DMS153 treated with DMSO at 0.1 percent for 48 hours (cell line): ENCODE results near the gene DOK5.

Experiments used
- DNase-seq: peaks from one replicate; lab custom pipeline; 2025; ENCODE audit not compliant: unreplicated experiment; lab: John Stamatoyannopoulos, UW

DOK5 gene

DNA sequence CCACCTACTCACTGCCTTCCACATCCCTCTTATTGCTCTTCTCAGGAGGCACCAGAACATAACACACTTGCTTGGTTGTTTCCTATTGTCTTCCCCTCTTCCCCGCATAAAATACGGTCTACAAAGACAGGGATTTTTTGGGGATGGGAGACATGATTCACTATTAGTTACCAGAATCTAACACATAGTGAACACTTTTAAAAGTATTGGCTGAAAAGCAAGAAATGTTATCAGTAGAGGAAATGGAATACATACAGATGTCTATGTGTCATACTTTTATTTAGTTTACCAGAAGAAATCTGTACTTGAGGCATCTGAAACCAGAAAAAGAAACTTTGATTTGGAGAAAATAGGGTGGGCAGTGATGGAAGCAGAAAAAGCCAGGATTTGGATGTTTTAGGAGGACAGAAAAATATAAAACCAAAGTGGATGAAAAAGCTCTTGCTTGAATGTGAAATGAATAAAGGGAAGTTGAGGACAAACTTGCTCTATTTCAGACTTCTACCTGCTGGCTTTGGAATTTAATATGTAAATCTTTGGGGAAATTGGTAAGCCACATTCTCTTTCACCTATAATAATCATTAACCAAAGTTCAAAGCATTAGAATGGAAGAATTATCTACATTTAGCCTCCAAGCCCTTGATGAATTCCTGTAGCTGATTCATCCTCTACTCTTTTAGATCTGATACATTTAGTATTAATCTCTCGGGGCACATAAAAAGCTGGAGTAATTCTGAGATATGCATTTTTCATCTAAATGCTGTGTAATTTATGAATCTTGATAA, 82.6 kb downstream of the DOK5 start:
- no peak for DNase-seq

DNA sequence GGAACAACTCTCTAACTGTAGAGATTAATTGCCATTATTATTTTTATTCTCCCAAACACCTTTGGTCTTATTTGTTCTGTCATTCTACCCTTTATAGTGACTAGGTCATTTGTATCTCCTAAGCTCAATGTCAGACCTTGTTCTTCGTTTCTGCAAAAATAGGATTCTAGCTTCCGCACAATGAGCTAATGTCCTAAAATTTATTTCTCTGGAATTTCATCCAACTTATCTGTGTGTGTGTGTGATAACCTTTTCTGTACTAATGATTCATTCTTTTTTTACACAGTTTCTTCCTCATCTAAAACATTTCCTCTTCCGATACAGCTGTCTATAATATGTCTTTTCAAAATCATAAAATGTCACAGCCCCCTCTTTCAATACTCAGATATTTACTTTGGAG, 84.5 kb downstream of the DOK5 start:
- no peak for DNase-seq

DNA sequence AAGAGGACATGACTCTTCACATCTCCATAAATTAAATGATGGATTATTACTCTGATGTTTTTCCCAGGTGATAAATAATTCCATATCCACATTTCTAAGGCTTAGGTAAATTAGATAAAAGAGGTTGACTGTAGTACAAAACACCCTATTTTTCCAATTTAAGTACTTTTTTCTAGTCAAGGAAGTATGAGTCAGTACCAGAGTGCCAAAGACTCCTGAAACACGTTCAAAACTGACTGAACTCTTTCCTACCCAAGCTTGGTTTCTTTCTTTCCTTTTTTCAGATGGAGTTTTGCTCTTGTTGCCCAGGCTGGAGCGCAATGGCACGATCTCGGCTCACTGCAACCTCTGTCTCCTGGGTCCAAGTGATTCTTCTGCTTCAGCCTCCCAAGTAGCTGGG, 85.0 kb downstream of the DOK5 start:
- DNase-seq, result no peak

DNA sequence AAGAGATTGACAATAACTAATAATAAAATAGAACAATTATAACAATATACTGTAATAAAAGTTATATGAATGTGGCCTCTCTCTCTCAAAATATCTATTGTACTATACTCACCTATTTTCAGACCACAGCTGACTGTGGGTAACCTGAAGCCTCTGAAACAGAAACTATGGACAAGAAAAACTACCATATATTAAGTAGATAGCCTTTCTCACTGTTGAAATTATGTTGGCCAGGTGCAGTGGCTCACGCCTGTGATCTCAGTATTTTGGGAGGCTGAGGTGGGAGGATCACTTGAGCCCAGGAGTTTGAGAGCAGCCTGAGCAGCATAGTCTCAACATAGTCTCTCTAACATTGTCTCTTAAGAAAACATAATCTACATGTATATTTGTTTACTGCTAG, 89.9 kb downstream of the DOK5 start:
- no peak for DNase-seq

DNA sequence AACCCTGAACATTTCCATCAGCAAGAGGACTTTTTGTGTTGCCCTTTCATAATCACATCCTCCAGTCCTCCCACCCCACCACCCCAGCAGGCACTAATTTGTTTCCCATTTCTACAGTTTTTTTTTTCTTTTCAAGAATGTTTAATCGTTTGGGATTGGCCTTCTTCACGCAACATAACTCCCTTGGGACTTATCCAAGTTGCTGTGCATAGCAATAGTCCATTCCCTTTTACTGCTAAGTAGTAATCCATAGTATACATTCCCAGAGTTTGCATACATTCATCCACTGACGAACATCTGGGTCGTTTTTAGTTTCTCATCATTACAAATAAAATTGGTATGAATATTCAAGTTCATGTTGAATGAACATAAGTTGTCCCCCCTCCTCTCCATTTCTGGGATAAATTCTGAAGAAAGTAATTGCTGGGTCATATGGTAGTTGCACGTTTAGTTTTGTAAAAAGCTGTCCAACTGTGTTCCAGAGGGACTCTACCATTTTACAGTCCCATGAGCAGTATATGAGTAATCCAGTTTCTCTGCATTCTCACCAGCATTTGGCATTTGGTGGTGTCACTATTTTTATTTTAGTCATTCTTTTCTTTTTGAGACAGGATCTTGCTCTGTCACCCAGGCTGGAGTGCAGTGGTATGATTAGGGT, 90.8 kb downstream of the DOK5 start:
- DNase-seq, result no peak

DNA sequence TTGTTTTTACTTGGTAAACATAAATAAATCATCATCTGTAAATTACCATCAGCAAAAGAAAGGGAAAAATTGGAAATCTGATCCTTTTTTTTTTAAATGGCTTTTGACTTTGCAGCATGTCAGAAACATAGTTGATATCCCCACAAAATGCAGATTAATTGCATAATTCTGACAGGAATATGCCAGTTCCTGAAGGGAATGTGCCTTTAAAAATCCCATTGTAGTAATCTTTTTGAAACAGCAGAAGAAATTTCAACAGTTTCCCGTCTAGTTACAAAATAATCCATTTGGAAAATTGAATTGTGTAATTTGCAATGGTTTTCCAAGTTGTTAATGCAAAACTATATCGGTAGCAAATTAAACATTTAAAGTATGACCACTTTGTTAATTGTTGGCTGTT, 95.2 kb downstream of the DOK5 start:
- no peak for DNase-seq

DNA sequence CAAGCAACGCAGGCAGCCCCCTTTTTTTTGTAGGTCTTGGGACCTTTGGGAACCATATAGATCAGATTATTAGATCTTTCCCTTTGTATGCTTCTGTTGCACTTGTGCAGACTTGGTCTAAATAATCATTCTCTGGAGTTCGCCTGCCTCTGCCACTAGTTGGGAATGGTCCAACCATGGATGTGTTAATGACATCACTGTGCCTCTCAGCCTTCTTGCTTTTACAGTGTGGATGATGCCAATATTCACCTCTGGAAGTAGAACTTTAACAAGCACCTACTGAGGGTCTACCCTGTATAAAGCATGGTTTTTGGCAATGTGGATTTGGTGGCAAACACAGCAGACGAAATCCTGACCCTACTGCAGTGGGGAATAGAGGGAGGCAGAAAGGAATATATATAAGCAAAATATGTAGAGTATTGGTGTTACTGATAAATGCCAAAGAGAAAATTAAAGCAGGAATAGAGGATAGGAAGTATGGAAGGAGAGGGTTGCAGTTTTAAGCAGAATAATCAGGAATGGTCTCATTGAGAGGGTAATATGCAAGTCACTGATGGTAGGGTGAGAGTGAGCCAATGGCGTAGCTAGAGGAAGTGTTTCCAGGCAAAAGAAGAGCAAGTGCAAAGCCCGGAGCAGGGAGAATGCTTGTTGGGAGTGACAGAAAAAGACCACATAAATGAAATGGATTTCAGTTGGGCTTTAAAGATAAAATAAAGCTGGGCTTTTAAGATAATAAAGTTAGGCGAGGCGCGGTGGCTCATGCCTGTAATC, 97.5 kb downstream of the DOK5 start:
- no peak for DNase-seq

DNA sequence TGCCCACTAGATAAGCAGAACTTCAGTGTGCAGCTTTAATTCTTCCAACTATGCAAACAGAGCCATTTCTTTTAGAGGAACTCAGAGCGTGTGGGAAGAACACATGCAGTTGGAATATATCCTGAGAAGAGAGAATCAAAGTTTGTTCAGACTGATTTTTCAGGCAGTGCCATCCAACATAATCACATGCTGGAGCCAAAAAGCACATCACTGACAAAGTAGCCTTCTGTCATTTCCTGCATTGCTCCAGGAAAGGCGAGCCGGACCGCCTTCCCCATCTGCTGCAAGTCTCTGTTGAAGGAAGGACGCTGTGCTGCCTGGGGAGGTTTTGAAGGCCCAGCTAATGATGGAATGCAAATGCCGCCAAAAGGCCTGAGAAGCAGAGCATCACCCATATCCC, 98.4 kb downstream of the DOK5 start:
- no peak for DNase-seq

DNA sequence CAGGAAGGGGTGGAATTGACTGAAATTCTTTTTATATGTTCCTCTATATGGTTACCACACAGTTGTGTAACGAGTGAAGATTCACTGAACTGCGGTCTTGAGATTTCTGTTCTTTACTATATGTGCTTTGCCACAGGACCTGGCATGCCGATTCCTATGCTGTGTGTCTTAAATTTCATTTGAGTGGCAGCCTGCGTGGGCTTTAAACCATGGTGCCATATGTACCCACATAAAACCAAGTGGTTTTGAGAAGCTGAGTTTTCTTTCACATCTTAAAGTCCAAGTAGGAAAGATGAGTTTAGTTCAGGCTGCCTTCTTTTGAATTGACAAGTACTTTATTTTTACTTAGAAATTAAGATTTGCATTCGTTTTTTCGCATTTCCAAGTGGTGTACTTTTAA, 101.1 kb downstream of the DOK5 start:
- DNase-seq, result no peak

DNA sequence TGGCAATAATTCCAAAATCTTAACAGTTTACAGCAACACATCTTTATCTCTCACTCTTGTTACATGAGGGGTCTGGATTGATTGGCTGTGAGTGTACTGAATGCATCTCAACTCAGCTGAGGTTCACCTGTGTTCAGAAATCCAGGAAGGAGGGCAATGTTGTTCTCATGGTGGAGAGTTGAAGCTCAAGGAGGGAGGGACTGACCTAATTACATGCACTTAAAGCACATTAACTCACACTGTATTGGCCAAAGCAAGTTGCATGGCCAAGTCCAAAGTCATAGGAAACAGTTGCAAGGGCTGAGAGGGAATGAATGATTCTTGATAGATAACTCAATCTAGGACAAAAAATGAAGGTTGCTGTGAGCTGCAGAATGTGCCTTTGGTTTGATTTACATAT, 102.2 kb downstream of the DOK5 start:
- DNase-seq, result no peak

DNA sequence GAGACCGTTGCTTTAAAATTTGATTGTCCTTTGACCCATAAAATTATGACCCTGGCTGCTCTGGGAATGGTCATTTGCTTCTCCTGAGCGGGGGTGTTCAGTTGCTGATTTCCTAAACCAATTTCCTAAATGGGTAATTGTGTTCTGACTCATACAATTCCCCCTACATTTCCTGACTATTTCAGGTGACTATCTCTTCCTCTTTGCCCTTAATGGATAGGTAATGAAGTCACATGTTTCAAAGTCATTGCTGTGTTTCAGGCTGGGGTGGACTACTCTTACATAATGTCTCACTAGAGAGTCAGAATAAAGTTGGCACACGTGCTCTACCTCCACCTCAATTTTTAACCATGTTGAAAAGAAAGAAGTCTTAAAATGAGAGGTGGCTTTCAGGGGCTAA, 109.8 kb downstream of the DOK5 start:
- no peak for DNase-seq

DNA sequence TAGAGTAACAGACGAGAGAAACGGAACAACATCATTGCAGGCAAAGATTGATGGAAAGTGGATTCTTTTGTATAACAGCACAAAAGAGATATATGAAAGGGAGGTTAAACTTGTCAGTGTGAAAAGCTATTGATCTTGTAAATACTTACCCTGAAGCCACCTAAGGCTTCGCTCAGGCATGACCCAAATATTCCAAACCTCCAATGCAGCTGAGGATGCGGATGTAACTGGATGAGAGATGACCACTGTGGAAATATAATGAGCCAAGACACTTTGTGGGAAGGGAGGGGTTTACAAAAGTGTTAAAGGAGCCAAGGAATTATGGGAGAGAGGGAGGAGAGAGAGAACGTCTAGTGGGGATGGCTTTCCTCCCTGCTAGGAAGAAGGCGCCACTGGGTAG, 112.0 kb downstream of the DOK5 start:
- no peak for DNase-seq

DNA sequence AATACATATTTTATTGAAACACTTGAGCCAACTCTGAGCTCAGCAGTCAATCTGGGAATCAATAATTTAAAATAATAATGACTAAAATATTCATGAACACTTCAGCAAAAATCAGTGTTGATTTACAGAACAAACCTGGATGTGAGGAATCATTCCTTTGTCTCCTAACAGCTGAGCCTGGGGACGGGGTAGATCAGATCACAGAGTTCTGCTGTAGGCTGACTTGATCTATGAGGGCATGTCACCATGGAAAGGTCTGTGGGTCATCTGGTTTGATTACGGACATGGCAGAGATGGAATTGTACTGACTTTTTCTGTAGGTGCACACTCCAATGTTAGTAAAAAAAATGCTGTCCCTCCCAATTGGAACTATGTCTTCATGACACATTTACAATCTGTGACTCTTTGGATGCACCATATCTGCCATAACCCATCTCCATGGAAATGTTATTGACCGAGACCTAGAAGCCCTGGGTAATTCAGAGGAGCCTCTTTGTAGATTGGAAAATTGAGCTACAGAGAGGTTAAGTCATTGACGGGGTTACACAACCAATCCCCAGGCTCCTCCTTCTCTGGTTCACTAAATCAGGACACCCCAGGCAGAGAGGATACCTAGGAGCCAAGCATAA, 114.1 kb downstream of the DOK5 start:
- no peak for DNase-seq

DNA sequence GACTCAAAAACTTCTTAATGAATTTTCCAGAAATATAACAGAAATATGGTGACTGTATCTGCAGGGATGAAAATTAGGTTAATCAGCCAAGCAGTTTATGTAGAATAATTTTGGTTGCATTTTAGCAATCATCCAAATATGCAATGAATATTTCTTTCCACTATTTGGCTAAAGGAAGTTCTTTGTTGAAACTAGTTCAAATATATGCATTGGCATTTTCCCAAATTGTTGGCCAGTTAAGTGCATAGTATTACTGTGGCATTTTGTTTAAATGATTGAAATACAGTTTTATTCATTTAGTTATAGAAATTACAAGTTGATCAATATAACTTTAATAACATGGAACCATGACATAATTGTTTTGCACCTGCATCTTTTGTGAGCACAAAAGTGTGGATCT, 115.5 kb downstream of the DOK5 start:
- DNase-seq, result no peak

DNA sequence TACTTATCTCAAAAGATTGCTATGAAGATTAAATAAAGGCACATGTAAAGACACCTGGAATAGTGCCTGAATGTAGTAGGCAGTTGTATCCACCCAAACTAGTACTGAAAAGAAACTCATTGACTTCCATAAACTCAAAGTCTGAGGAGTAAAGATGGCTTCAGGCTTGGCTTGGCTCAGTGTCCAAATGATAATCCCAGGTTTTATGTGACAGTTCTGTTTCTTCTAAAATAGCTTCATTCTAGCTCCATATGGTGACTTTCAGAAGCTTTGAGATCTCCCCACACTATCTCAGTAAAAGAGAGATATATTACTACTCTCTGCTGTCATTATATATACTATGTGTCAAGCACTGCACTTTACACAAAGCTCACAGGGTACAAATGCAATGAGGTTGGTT, 121.3 kb downstream of the DOK5 start:
- no peak for DNase-seq

DNA sequence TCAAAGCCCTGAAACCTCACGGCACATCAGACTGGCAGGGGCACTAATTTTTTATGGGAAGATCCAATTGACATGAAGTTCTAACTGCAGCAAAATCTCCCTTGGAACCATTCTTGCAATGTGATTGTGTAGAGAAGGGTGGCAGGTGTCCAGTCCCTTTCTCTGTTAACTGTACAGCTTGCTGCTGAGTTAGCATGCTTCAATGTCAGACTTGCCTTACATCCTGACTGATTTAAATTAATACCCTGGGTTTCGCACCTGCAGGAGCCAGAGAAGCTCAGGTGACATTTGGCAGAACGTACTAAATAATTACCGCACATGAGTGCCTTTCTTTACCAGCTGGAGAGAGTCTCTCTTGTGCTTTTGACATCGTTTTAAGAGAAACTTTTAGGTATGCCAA, 123.0 kb downstream of the DOK5 start:
- DNase-seq, result no peak

DNA sequence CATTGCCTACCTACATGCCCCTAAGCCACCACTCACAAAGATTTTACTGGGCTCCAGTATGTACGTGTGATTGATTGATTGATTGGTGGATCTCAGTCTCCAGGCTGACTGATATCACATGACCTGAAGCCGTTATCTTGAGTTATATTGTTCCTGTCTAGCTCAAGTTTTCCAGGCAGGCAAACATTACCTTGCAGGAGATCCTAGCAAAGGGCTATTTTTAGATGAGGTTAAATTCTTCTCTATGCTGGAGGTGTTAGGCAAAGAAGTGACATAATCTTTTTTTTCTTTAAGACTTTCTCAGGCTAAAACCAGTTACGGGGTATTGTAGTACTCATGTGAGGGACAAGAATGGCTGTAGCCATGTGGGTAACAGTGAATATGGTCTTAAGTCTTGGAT, 125.2 kb downstream of the DOK5 start:
- DNase-seq, result no peak

DNA sequence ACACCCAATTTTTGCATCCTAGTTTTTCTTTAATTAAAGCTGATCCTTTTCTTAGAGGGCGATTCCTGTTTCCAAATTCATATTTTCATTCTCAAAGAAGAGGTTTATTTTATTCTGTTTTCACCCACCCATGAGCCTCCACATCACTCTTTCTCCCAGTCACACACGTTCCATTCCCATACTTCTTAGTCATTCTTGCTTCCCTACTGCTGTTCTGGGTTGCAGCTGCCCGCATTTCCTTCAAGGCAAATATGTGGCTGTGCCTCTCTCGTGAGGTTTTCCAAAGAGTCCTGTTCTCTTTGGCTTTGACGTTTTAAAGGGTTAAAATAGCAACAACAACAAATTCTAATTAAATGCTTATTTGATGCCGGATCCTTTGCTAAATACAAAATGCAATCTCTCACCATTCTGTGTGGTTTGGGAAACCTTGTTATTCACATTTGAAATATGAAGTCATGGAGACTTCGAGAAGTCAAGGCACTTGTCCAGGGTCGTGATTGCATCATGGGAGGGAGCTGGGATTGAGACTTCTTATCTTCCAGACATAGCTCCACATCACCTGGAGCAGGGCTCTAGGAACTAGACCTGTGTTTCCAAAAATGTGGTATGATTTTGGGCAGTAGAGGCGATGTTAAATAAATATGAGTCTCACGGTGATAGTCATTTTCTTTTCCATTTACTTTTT, 126.6 kb downstream of the DOK5 start:
- DNase-seq, result no peak

DNA sequence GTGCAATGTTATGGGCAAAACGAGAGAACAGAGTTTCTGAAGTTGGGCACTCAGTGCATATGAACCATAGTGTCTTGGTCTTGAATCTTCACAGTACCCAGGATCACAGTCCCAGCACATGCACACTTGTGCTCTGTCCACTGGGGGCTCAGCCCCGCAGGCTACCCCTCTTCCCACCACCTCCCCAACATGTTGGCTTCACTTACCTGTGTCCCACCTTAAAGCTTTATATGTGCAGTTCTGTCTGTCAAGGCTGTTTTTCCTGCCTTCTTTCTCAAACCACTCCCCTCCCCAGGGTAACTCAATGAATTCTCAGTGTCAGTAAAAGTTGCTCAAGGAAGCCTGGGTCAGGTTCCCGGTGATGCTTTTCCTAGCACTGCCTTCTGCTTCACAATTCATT, 129.9 kb downstream of the DOK5 start:
- DNase-seq, result no peak

DNA sequence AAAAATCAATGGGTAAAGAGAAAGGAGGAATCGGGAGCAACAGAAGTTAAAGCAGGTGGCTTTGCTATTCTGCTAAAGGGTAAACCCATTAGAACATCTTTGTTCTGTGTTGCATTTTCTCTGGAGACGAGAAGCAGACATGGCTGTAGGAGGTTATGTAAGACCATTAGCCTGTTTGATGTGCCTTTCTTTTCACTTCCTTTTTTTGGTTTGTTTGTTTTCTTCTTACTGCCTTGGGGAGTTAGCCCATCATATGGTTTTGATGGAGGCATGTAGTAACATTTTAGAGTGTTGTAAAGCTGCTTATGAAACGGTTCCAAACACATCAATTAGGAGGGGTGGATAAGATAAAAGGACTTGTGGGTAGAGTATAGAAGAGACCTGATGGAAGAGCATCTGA, 131.0 kb downstream of the DOK5 start:
- DNase-seq, result no peak

DNA sequence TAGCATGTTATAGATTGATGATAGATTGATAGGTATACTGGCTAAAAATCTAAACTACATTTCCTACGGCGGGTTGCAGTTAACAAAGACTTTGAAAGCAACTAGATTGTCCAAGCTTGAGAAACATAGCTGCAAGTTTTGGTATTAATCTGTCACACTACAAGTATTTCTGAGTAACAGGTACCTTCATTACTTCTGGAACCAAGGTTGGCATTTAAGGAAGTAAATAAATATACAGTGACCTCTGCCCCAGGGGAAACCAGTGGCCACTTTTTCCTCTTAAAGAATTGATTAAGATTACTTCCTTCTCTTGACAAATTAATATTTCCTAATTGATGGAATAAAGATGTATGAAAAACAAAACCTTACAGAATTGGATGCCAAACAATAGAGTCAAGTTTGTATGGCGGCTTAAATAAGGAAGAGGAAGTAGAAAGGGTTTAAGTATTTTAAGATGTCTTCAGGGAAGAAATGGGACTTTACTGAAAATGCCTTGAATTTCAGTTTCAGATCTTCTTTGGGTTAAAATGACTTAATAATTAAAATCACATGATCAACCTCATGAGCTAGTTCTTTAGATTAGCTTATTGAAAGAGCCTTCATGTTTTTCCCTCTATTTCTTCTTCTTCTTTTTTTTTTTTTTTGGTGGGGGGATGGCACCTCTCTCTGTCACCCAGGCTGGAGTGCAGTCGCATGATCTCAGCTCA, 132.8 kb downstream of the DOK5 start:
- no peak for DNase-seq
